Left ventricle myocardium superior (tissue), 1 donor: ENCODE measurements around the gene PTGES2. TPM values are rescaled to one million over a fixed set of nuclear protein-coding genes. Genes with fewer than 3 reads are reported as not detected.
"Not testable (repeated sequence)": the region's sequence is repeated elsewhere in the genome, so short reads cannot be mapped to it uniquely, and the experiment has no call there.

Experiments
- ATAC-seq: fragments of 200-7000 bp; cut with Tn5 transposase; one replicate; pipeline ENCODE4 v1.9.1; 2020; ENCODE audit warnings: mild to moderate bottlenecking, moderate library complexity
- DNase-seq: peaks from one replicate; pipeline ENCODE4 v3.0.0-alpha.2; 2020
- intact Hi-C: fragments of 100-400 bp; cut with micrococcal nuclease; formaldehyde crosslinking; loops from one replicate; pipeline ENCODE4 v1.11.0; 2022
- total RNA-seq: library from RNA; stranded (reverse); fragmentation: NEBNext Ultra II Directional; extraction: Animal tissue kit (Norgen Biotek cat#: 25700); gene quantifications from one replicate; pipeline ENCODE4 v1.2.1, GENCODE V29; 2021
- donor health status: DM: no; HTN: yes; CAD: no; lungs with severe emphysema.

The PTGES2 gene
- total RNA-seq, 1 donor from 2014 or later, result 157 TPM

- DNase-seq (no peak), ATAC-seq (no peak)
- intact Hi-C loops, result no loop called here
Measured at GRCh38 chr9:128122809-128123175, 4.7 kb downstream of the PTGES2 start.

DNA sequence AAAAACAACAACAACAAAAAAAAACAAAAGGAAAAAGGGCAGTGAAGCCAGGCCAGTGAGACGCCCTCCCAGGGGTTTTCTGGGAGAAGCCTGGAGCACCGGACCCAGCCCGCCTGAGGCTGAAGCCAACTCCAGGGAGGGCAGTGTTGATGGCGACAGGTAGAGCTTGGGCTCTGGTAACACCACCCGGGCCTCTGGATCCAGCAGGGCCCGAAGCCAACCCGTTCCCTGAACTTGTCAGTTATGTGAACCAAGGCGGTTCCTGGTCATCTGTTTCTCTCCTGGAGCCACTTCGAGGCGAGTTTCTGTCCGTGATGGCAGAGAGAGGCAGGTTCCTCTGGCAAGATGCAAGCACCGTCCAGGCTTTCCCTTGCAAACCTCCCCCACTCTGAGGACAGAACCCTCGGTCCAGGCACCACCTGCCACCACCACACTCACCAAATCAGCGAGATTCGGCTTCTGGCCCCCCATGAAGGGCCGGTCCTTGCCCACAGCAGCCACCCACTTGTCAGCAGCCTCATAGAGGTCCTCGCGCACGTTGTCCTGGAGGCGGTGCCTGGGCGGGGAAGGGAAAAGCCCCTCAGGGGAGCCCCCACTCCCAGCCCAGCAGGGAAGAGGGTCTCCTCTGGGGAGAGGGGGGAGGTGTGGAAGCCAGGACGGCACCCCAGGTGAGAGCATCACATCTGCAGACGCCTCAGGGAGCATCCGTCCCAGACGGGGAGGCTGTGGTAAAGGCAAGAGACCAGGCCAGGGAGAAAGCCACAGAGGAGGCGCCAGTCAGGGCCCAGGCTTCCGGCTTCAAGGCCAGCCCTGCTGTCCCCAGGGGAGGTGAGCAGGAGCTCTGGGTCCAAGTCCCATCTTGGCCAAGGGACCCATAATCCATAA lies 5.4 kb downstream of the PTGES2 start:
- intact Hi-C loops, result no loop called here
- DNase-seq (peak; percentile 26), ATAC-seq (no peak)

DNA sequence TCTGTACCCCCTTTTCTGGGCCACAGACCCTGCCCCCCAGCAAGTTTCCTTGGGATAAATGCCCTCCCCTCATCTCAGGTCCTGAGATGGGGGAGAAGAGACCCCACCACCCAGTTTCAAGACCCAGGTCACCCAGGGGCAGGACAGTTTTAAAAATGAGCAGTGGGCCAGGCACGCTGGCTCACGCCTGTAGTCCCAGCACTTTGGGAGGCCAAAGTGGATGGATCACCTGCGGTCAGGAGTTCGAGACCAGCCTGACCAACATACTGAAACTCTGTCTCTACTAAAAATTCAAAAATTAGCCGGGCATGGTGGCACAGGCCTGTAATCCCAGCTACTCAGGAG lies 6.1 kb downstream of the PTGES2 start:
- DNase-seq (no peak), ATAC-seq (no peak)
- intact Hi-C loops, result no loop called here

- ATAC-seq (no peak), DNase-seq (peak; percentile 29)
- intact Hi-C loops, result no loop called here
Measured at GRCh38 chr9:128120741-128121465, 6.6 kb downstream of the PTGES2 start.

GRCh38 chr9:128120061-128120740 lies 7.3 kb downstream of the PTGES2 start:
- intact Hi-C loops, result no loop called here
- DNase-seq, result peak; percentile 22

GRCh38 chr9:128118971-128119665 lies 8.4 kb downstream of the PTGES2 start:
- intact Hi-C loops, result no loop called here
- ATAC-seq (no peak), DNase-seq (no peak)

More at GRCh38 chr9:128120061-128120740, 7.3 kb downstream of the PTGES2 start:
- ATAC-seq, result no peak

- ATAC-seq (no peak), DNase-seq (no peak)
- intact Hi-C loops, result no loop called here
Measured at GRCh38 chr9:128118472-128118857, 9.1 kb downstream of the PTGES2 start.

- DNase-seq (peak; percentile 96), ATAC-seq (peak; percentile 69)
- intact Hi-C loops, result no loop called here
Measured at GRCh38 chr9:128117613-128118471, 9.7 kb downstream of the PTGES2 start.

DNA sequence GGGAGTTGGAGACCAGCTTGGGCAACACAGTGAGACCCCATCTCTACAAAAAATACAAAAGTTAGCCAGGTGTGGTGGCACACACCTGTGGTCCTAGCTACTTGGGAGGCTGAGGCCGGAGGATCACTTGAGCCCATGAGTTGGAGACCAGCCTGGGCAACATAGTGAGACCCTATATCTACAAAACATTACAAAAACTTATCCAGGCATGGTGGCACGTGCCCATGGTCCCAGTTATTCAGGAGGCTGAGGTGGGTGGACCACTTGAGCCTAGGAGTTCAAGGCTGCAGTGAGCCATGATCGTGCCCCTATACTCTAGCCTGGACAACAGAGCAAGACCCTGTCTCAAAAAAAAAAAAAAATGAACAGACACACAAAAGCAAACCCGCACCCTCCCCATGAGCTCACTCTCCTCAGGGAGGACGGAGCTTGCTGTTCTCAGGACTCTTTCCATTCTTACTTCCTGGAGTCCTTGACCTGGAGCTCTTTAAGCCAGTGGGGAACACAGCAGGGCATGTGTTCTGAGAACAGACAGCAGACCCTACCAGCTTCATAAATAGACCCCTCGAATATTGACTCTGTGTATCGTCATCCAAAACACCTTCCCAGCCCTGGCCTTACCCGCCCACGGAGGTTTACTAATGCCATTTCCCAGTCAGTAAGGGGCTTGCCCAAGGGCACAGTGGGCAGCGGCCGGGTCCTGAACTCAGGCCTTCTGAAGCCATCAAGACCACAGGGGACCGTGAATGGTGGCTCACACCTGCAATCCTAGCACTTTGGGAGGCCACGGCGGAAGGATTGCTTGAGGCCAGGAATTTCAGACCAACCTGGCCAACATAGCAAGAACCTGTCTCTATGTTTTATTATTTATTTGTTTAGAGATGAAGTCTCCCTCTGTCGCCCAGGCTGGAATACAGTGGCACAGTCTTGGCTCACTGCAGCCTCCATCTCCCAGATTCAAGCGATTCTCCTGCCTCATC lies 11.1 kb downstream of the PTGES2 start:
- peak; percentile 26 for DNase-seq
- no peak for ATAC-seq
- intact Hi-C loops, result no loop called here

DNA sequence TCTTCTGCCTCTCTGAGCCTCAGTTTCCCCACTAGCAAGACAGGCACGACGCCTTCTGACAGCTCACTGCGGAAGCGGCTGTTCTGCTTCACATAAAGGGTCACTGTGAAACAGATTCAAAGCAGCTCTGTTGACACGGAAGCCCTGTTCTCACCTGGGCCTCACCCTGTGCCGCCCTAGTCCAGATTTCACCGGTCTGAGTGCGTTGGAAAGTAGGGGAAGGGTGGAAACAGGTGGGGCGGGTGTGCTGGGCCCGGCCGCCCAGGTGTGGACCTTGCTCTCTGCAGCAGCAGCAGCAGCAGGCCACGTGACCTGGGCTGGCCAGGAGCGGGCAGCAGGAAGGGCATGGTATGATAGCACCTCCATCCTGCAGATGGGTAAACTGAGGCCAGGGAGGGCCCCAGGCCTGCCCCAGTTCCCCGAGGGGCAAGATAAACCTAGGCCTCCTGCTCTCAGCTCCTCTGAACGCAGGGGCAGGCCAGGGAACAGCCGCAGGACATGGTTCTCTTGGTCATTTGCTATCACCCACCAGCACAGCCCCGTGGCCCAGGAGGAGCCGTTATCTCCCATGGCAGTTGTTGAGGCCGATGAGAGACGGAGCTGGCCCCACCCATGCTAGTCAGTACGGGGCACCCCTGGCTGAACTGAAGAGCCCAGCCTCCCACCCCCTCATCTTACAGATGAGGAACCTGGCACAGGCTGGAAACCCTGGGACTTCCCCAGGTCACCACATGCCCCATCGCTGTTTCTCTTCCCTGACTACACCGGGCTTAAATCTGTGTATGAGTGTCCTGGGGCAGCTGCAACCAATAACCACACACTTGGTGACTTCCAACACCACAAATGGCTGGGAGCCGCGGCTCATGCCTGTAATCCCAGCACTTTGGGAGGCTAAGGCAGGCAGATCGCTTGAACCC lies 12.1 kb downstream of the PTGES2 start:
- ATAC-seq, result no peak
- DNase-seq, result peak; percentile 20
- intact Hi-C loops, result no loop called here

DNA sequence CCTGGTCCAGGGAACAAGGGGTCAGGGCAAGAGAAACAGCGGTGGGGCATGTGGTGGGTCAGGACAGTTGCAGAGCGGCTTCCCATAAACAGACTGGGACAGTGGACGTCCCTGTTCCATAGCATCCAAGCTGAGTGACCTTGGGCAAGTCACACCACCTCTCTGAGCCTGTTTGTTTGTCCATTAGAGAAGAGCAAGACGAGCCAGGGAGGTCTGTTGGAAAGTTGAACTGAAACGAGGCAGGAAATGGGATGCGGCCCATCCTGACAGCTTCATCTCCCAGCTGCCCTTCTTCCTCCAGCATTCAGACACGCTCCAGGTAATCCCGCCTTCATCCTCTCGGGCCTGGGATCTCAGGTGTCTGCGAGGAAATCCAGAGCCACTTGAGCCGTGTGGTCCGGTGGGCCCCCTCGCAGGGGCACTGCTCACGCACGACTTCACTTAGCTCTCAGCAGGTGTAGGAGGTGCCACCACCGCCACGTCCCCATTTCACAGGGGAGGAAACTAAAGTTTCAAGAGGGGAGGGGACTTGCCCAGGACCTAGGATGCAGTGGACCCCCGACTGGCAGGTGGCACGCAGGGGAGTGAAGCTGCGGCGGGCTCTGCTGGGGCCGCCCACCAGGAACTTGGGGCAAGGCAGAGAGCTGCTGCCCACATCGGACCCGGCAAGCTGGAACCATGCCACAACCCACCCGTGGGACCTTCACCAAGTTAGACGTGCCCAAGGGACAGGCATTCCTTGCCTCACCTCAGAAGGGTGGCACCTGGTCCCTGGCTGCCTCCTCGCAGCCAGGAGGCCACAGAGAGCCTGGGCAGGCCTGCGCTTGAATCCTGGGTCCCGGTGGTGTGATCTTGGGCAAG lies 13.0 kb downstream of the PTGES2 start:
- intact Hi-C loops, result no loop called here
- ATAC-seq (no peak), DNase-seq (peak; percentile 24)

- intact Hi-C loops, result no loop called here
- ATAC-seq, result no peak
- peak; percentile 26 for DNase-seq
Measured at GRCh38 chr9:128113526-128114325, 13.8 kb downstream of the PTGES2 start.

- DNase-seq, ATAC-seq, intact Hi-C loops: not testable (repeated sequence)
Measured at GRCh38 chr9:128111726-128112125, 15.8 kb downstream of the PTGES2 start.

DNA sequence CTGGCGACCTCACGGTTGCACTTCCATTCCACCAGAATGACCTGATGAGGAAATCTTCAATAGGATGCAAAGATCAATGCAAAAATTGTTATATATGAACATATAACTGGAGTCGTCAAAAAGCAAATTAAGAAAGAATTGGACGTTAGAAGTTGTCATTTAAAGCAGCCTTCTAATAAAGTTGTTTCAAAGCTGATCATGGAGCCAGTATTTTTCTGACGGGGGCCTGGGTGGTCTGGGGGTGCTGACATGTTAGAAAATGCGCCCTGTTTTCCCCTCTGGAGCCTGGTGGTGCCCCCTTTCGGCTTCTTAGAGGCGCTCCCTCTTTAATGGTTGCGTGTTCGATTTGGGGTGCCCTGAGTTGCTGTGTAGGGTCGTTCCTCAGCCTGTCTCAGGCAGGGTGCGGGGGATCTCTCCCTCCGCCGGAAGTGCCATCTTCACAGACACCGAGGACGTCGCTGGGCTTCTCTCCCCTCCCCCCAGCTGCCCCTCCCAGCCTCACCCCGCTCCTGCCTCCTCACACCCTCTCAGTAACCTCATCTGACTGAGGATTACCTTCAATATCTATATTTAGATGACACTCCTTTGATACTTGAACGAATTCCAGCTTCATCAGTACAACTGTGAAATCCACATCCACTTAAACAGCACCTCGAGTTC lies 18.3 kb downstream of the PTGES2 start:
- intact Hi-C loops, result no loop called here
- ATAC-seq (peak; percentile 53), DNase-seq (no peak)
